ENCODE results near the gene SIRT3. TPM values are rescaled to one million over a fixed set of nuclear protein-coding genes. Genes with fewer than 3 reads are reported as not detected.

SIRT3 gene
- total RNA-seq, 3 donors from 2014 or later (not counting 1 experiment from before 2014, with no cell fraction given) = 20.1 to 24.2 (median 21.2) TPM

DNA sequence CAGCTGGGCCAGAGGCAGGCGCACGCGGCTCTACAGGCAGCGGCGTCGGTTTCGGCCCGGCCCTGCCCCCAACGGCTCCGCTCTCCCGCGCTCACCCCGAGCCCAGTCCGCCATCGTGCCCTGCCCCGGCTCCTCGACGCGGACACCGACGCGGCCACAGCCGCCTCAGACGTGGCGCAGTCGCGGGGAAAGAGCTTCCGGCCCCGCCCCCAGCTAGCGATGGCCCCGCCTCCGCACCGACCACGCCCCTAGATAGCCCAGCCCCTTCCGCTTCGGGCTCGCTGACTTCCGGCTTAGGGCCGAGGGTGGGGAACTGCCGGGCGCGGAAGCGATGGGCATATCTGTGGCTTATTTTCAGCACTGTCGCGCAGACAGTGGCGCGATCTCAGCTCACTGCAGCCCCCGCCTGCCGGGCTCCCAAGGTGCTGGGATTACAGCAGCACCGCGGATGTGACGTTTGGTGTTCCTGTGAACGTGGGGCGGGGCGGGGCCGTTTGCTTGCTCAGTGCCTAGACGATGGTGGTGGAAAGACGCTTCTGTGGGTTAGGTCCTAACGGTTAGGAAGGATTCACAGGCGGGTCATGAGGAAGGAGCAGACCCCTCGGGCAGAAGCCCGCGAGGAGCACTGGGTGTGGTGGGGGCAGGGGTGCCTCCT, 28.8 kb downstream of the SIRT3 start, which contains the start of the genes BET1L and RIC8A:
Gene BET1L (minus strand): TSS at position 192 of the 655 bp plus-strand sequence. CDS start 78 bp downstream, at position 114.
Gene RIC8A (plus strand): TSS at position 501 of the 655 bp plus-strand sequence. CDS start 1,147 bp downstream, outside the sequence.
- peak within 1 kb of the TSS; percentile 76 for H3K4me3 ChIP-seq (ENCODE audit: low read length)
- DNase-seq (peak; percentile 96 to 99), ATAC-seq (peak; percentile 79 to 95 (median 83))
- peaks cover 50% of the 10 kb centered on the region for H3K4me1 ChIP-seq (ENCODE audit: control insufficient read depth, insufficient read depth, low read length)
- H3K27ac ChIP-seq (ENCODE audit: low read length) = peak within 1 kb of the TSS; percentile 94
- no peaks in the 10 kb centered on the region for H3K27me3 ChIP-seq (ENCODE audit: control insufficient read depth, insufficient read depth, low read length)
- H3K27ac Mint-ChIP-seq = peak within 1 kb of the TSS; percentile 99
- peaks cover 54% of the 10 kb centered on the region for H3K36me3 ChIP-seq (ENCODE audit: control insufficient read depth, insufficient read depth, low read length)
- no peaks in the 10 kb centered on the region for H3K36me3 Mint-ChIP-seq
- WGBS (ENCODE audit: insufficient coverage) = under 1% methylated on average over 63 of the region's 63 CpGs
- H3K9me3 ChIP-seq (ENCODE audit: control insufficient read depth, insufficient read depth, low read length) = no peaks in the 10 kb centered on the region
- H3K9me3 Mint-ChIP-seq = no peaks in the 10 kb centered on the region
- H3K27me3 Mint-ChIP-seq (ENCODE audit: low read depth in 2 of 2) = no peaks in the 10 kb centered on the region
- H3K4me1 Mint-ChIP-seq = peaks cover 40 to 55% of the 10 kb centered on the region in 2 donors
- TF ChIP-seq, protein P1, sequence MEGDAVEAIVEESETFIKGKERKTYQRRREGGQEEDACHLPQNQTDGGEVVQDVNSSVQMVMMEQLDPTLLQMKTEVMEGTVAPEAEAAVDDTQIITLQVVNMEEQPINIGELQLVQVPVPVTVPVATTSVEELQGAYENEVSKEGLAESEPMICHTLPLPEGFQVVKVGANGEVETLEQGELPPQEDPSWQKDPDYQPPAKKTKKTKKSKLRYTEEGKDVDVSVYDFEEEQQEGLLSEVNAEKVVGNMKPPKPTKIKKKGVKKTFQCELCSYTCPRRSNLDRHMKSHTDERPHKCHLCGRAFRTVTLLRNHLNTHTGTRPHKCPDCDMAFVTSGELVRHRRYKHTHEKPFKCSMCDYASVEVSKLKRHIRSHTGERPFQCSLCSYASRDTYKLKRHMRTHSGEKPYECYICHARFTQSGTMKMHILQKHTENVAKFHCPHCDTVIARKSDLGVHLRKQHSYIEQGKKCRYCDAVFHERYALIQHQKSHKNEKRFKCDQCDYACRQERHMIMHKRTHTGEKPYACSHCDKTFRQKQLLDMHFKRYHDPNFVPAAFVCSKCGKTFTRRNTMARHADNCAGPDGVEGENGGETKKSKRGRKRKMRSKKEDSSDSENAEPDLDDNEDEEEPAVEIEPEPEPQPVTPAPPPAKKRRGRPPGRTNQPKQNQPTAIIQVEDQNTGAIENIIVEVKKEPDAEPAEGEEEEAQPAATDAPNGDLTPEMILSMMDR (IDR thresholded peaks at IDR 0.05) = no peak
- peak within 1 kb of the TSS; percentile 97 for H3K4me3 Mint-ChIP-seq
- intact Hi-C loops (cut with micrococcal nuclease) = loop anchor here (1.0 to 5.0 kb wide), 5 partner anchors 29 to 243 kb away; partner anchors contain the start of genes PSMD13, PTDSS2 and SIRT3

DNA sequence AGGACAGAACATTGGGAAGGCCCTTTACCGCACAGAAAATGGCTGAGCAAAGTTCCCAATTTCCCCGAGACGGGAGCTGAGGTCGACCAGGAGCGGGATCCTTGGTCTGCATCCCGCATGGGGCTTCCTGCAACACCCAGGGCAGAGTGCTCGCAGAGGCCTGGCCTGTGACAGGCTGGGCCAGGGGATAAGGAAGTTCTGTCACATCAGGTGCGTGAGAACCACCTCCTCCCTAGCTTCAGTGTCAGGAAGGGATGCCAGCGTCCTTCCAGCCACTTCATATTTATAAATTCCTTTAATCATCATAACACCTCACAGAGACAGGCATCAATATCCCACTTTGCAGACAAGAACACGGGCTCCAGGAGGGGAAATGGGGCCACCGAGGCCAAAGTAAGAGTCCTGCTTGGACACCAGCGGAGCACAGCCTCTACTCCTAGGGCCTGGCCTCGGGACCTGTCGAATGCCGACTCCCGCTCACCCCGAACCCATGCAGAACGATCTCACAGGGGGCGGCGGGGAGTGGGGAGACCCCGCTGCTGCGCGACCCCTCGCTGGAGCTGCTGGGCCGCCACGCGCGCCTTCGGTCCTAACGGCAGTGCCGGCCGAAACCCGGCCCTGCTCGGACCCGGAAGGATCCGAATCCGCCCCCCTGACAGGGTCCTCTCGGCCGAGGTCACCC, 29.5 kb downstream of the SIRT3 start:
- peaks cover 47% of the 10 kb centered on the region for H3K36me3 ChIP-seq (ENCODE audit: control insufficient read depth, insufficient read depth, low read length)

DNA sequence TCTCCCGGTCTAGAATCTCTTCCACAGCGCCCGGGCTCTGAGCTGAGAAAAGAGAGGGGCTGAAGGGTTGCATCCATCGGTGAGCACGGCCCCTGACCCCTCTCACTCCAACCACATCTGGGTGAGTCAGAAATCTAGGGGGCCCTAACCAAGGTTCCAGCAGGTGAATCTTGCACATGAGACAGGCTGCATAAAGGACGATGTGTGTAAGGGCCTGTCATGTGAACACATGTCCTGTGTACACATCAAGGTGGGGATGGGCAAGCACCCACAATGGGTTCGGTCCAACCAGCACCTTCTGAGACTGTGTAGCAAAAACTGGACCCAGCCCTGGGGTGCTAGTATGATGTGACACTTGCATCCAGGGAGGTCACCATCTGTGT, 30.1 kb downstream of the SIRT3 start:
- Mint-ChIP-seq H3K27ac (peak overlapping the region; percentile 99), H3K4me1 (peaks cover 43 to 58% of the 10 kb centered on the region in 2 donors), H3K36me3 (no peaks in the 10 kb centered on the region), H3K9me3 (no peaks in the 10 kb centered on the region), H3K27me3 (ENCODE audit: low read depth in 2 of 2) (no peaks in the 10 kb centered on the region), H3K4me3 (peak overlapping the region; percentile 97)
- TF ChIP-seq, protein P1 (IDR thresholded peaks at IDR 0.05) = no peak
- no peak for DNase-seq
- ATAC-seq = no peak
- Histone ChIP-seq H3K36me3 (ENCODE audit: control insufficient read depth, insufficient read depth, low read length) (peaks cover 42% of the 10 kb centered on the region), H3K9me3 (ENCODE audit: control insufficient read depth, insufficient read depth, low read length) (no peaks in the 10 kb centered on the region), H3K4me3 (ENCODE audit: low read length) (peak overlapping the region; percentile 76), H3K4me1 (ENCODE audit: control insufficient read depth, insufficient read depth, low read length) (peaks cover 50% of the 10 kb centered on the region), H3K27me3 (ENCODE audit: control insufficient read depth, insufficient read depth, low read length) (no peaks in the 10 kb centered on the region), H3K27ac (ENCODE audit: low read length) (no peak overlapping the region)
- intact Hi-C loops (cut with micrococcal nuclease) = loop anchor here (5.0 kb wide), 2 partner anchors 151 to 211 kb away; no protein-coding TSS in a partner anchor
- 89% methylated on average over 4 of the region's 7 CpGs for WGBS (ENCODE audit: insufficient coverage)

More for the DNA sequence above, 29.5 kb downstream of the SIRT3 start:
- Mint-ChIP-seq H3K4me3 (peak overlapping the region; percentile 97), H3K4me1 (peaks cover 43 to 58% of the 10 kb centered on the region in 2 donors), H3K9me3 (no peaks in the 10 kb centered on the region), H3K36me3 (no peaks in the 10 kb centered on the region), H3K27ac (peak overlapping the region; percentile 99), H3K27me3 (ENCODE audit: low read depth in 2 of 2) (no peaks in the 10 kb centered on the region)
- H3K27ac ChIP-seq (ENCODE audit: low read length) = peak overlapping the region; percentile 78
- DNase-seq (peak in 1 of 2 donors; percentile 57), ATAC-seq (no peak)
- H3K9me3 ChIP-seq (ENCODE audit: control insufficient read depth, insufficient read depth, low read length) = no peaks in the 10 kb centered on the region
- peak overlapping the region; percentile 76 for H3K4me3 ChIP-seq (ENCODE audit: low read length)
- no peaks in the 10 kb centered on the region for H3K27me3 ChIP-seq (ENCODE audit: control insufficient read depth, insufficient read depth, low read length)
- intact Hi-C loops (cut with micrococcal nuclease) = loop anchor here (1.0 to 5.0 kb wide), 5 partner anchors 30 to 244 kb away; partner anchors contain the start of genes PSMD13, PTDSS2 and SIRT3
- H3K4me1 ChIP-seq (ENCODE audit: control insufficient read depth, insufficient read depth, low read length) = peaks cover 50% of the 10 kb centered on the region
- TF ChIP-seq, protein P1 (IDR thresholded peaks at IDR 0.05) = no peak
- 3% methylated on average over 39 of the region's 39 CpGs for WGBS (ENCODE audit: insufficient coverage)

All from natural killer cell (primary cell).